Sciatic nerve (tissue), 2 donors: ENCODE results near the gene PAK1. TPM values are rescaled to one million over a fixed set of nuclear protein-coding genes. Genes with fewer than 3 reads are reported as not detected.

Source experiments
- ATAC-seq: fragments of 200-7000 bp; cut with Tn5 transposase; one replicate; pipeline ENCODE4 v1.9.1; 2020; ENCODE audit warnings: mild to moderate bottlenecking, moderate library complexity
- DNase-seq: peaks from one replicate; pipeline ENCODE4 v3.0.0-alpha.2; 2020; ENCODE audit warnings: low spot score
- intact Hi-C: fragments of 100-400 bp; cut with DNase I; formaldehyde crosslinking; loops from one replicate; pipeline ENCODE4 v1.14.2; 2022
- total RNA-seq: library from RNA; stranded (reverse); fragmentation: NEBNext Ultra II Directional; extraction: Animal tissue kit (Norgen Biotek cat#: 25700); gene quantifications from one replicate; pipeline ENCODE4 v1.2.1, GENCODE V29; 2021
- donor health status: DM: no; HTN: no; CAD: no.
- donor health status: DM: no; HTN: no; CAD: no.

The PAK1 gene
- total RNA-seq, 1 donor from 2014 or later: 31.3 TPM

- no peak for DNase-seq
- no peak for ATAC-seq
- intact Hi-C loops: no loop called here
Observed at GRCh38 chr11:77442394-77443053, 31.4 kb downstream of the PAK1 start.

- no peak for ATAC-seq
- DNase-seq: no peak
- intact Hi-C loops: no loop called here
Observed at GRCh38 chr11:77441426-77441825, 32.5 kb downstream of the PAK1 start.

- intact Hi-C loops: no loop called here
- DNase-seq (no peak), ATAC-seq (no peak)
Observed at GRCh38 chr11:77440678-77441077, 33.2 kb downstream of the PAK1 start.

- ATAC-seq (no peak), DNase-seq (no peak)
- intact Hi-C loops: no loop called here
Observed at GRCh38 chr11:77438487-77438886, 35.4 kb downstream of the PAK1 start.

GRCh38 chr11:77436969-77437368, 36.9 kb downstream of the PAK1 start:
- no peak for DNase-seq
- intact Hi-C loops: no loop called here
- no peak for ATAC-seq

GRCh38 chr11:77436506-77436905, 37.4 kb downstream of the PAK1 start:
- intact Hi-C loops: no loop called here
- ATAC-seq: no peak
- DNase-seq: no peak

- intact Hi-C loops: no loop called here
- no peak for ATAC-seq
- no peak for DNase-seq
Observed at GRCh38 chr11:77435972-77436371, 37.9 kb downstream of the PAK1 start.

- intact Hi-C loops: no loop called here
- DNase-seq: no peak
- no peak for ATAC-seq
Observed at GRCh38 chr11:77431813-77432212, 42.1 kb downstream of the PAK1 start.

- intact Hi-C loops: no loop called here
- no peak for DNase-seq
- no peak for ATAC-seq
Observed at GRCh38 chr11:77428598-77428997, 45.3 kb downstream of the PAK1 start.

- intact Hi-C loops: no loop called here
- ATAC-seq (no peak), DNase-seq (no peak)
Observed at GRCh38 chr11:77425346-77425745, 48.5 kb downstream of the PAK1 start.

- intact Hi-C loops: no loop called here
- DNase-seq (no peak), ATAC-seq (no peak)
Observed at GRCh38 chr11:77424644-77425043, 49.2 kb downstream of the PAK1 start.

- ATAC-seq (no peak), DNase-seq (no peak)
- intact Hi-C loops: no loop called here
Observed at GRCh38 chr11:77423624-77424023, 50.3 kb downstream of the PAK1 start.

- intact Hi-C loops: no loop called here
- DNase-seq (no peak), ATAC-seq (no peak)
Observed at GRCh38 chr11:77422687-77423086, 51.2 kb downstream of the PAK1 start.

- no peak for ATAC-seq
- intact Hi-C loops: no loop called here
- DNase-seq: no peak
Observed at GRCh38 chr11:77421041-77421723, 52.7 kb downstream of the PAK1 start.

GRCh38 chr11:77418971-77419597, 54.8 kb downstream of the PAK1 start:
- intact Hi-C loops: no loop called here
- ATAC-seq (no peak), DNase-seq (no peak)

GRCh38 chr11:77418155-77418970, 55.5 kb downstream of the PAK1 start:
- ATAC-seq: no peak
- intact Hi-C loops: no loop called here
- DNase-seq: no peak

- no peak for ATAC-seq
- intact Hi-C loops: no loop called here
- no peak for DNase-seq
Observed at GRCh38 chr11:77416357-77416756, 57.5 kb downstream of the PAK1 start.

GRCh38 chr11:77413850-77414460, 59.9 kb downstream of the PAK1 start:
- intact Hi-C loops: no loop called here
- no peak for ATAC-seq

GRCh38 chr11:77412814-77413213, 61.1 kb downstream of the PAK1 start:
- DNase-seq (no peak), ATAC-seq (no peak)
- intact Hi-C loops: no loop called here

More at GRCh38 chr11:77413850-77414460, 59.9 kb downstream of the PAK1 start:
- DNase-seq: no peak
